SK-N-SH (cell line): ENCODE results near the gene ASCC3.

Experiments
- CTCF ChIP-seq: fragments of 200-600 bp; sonication (generic); IDR thresholded peaks from 2 replicates; pipeline ENCODE4 v1.6.1; 2017; ENCODE audit warnings: antibody characterized with exemption, mild to moderate bottlenecking, moderate library complexity
- EP300 ChIP-seq, 2 experiments: IDR thresholded peaks; 2 replicates each; pipeline versions ENCODE4 v1.4.0 to v1.6.1; 2012; ENCODE audit warnings: borderline replicate concordance in 1 of 2, low read depth in 1 of 2, low read length in 1 of 2
- MEF2A ChIP-seq: IDR thresholded peaks from 2 replicates; pipeline ENCODE4 v1.4.0; 2012; ENCODE audit warnings: low read depth, borderline replicate concordance
- USF2 ChIP-seq: fragments of 150-350 bp; IDR thresholded peaks from 2 replicates; pipeline ENCODE4 v1.6.1; 2017; ENCODE audit warnings: antibody characterized with exemption, low read length, low read depth, borderline replicate concordance

- no peak for TF ChIP-seq EP300 (IDR thresholded peaks at IDR 0.05; ENCODE audit: borderline replicate concordance in 1 of 2, low read depth in 1 of 2, low read length in 1 of 2)
- TF ChIP-seq USF2 = no peak
- TF ChIP-seq CTCF = no peak
- TF ChIP-seq MEF2A = no peak
Measured at GRCh38 chr6:100614386-100614785, 266.7 kb downstream of the ASCC3 start.
